ENCODE data around the gene PSMD3.

PSMD3 gene

DNA sequence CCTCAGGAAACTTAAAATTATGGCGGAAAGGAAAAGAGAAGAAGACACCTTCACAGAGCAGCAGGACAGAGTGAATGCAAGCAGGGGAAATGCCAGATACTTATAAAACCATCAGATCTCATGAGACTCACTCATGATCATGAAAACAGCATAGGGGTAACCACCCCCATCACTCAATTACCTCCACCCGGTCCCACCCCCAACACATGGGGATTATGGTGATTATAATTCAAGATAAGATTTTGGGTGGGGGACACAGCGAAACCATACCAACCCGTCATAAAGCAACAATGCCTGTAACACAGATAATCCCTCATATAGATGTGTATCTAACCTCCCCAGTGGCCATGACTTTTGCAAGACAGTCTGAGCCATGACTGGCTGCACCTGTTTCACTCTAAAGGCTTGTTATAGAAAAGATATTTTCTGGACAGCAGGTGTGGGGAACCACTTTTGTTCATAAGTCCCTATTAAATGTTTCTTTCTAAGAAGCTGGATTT is 24.8 kb upstream of the PSMD3 start:
- in situ Hi-C loops (cut with MboI; ENCODE audit: low sequenced_read_pairs): no loop called here

DNA sequence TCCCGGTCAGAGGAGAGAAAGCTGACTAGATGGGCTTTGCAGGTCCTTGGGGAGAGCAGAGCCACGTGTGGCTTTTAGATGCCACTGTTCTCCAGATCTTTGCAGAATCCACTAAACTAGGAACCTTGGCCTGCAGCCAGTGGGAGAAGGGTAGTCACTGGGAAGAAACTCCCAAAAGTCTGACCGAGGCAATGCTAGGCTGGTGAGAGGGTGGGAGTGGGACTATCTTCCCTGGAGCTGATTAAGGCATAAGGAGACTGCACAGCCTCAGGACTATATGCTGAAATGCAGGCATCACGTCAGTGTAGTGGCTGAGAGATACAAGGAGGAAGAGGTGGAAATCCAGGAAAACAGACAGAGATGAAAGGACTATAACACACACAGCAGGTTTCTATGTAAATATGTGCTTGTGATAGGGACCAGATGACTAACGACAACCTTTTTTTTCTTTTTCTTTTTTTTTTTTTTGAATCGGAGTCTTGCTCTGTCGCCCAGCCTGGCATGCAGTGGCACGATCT is 20.0 kb upstream of the PSMD3 start:
- in situ Hi-C loops (cut with MboI; ENCODE audit: low sequenced_read_pairs): no loop called here

DNA sequence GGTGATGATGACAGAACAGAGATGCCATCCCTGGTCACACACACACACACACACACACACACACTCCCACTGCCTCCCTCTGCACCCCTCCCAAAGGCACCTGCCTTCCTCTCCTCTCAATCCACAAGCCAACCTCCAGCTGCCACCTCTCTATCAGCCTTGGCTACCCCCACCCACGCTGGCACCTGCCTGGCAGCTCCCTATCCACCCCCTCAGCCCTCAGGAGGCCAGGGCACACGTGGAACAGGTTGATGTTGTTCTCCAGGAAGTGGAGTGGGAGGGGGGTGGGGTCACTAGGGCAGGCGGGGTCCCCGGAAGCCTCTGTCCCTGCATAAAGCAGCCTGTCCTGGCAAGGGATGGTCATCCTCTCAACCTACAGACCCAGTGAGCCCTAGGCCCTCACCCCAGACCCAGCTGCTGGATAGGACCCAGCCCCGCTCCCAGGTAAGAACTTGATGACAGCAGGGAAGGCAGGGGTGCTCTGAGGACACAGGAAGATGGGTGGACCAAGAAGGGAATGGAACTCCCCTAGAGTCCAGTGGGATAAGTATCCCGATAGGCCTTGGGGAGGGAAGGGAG is 17.9 kb upstream of the PSMD3 start, which contains the start of gene GSDMA:
Gene GSDMA (plus strand): TSS at position 363 of the 579 bp plus-strand sequence. CDS start 2,684 bp downstream, outside the sequence.
- in situ Hi-C loops (cut with MboI; ENCODE audit: low sequenced_read_pairs): no loop called here

DNA sequence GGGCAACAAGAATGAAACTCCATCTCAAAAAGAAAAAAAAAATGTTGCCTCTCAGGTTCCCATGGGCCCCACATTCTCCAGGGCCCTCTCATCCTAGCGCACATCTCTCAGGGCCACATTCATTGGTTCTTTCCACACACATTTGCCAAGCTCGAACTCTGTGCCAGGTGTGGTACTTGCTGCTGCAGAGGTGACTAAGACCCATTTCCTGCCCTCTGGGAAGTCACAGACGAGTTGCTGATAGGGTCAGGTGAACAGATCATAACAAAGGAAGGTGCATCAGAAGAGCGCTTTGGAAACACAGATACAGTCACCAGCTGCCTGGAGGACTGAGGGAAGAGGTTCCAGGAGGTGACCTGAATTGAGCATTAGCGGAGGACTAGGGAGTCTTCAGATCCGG is 16.8 kb upstream of the PSMD3 start:
- in situ Hi-C loops (cut with MboI; ENCODE audit: low sequenced_read_pairs): no loop called here

DNA sequence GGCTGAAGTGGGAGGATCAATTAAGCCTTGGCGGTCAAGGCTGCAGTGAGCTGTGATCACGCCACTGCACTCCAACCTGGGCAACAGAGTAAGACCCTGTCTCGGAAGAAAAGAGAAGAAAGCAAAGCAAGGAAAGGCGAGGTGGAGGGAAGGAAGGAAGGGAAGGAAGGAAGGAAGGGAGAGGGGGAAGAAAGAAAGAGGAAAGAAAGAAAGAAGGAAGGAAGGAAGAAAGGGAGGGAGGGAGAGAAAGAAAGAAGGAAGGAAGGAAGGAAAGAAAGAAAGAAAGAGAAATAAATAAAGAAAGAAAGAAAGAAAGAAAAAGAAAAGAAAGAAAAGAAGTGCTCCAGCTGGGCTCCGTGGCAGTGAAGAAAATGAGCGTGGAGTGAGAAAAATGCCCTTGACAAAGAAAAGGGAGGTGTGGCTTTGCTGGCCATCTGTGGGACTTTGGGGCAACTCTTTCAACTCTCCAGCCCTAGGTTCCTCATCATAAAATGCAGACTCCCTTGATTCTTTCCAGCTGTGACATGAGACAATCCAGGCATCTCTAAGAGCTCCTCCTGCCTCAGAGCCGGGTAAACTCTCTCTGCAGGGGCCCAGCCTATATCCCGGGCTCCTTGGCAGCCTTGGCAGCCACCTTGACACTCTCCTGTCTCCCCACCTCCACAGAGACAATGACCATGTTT is 15.4 kb upstream of the PSMD3 start:
- in situ Hi-C loops (cut with MboI; ENCODE audit: low sequenced_read_pairs): no loop called here

DNA sequence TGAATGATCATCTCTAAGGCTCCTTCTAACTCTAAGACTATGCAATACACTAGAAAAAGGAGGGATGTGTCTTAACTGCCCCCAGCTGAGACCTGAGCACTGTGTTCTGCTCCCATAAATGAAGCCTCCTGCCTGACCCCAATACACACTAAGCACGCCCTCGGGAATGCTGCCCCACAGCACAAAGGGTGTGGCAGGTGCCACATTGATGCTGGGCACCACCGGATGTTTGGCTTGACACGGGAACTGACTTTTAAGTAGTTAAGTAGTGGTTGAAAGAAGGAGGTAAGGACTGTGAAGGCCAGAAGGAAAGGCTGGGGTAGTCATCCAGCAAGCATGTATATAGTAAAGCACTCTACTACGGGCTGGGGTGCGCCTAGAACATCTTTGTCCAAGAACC is 13.8 kb upstream of the PSMD3 start:
- in situ Hi-C loops (cut with MboI; ENCODE audit: low sequenced_read_pairs): no loop called here

DNA sequence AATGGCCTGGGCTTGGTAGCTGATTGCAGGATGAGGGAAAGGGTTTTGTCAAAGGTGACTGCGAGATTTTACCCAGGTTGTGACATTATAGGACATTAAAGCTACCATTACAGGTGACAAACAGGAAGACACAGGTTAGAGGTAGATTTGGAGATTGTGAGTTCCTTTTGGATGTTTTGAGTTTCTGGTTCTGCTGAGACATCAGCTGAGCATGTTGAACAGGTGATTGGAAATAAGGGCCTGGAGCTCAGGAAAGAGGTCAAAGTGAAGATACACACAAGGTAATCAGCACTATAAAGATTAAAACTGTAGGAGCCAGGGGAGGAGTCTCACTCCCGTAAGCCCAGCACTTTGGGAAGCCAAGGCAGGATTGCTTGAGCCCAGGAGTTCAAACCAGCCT is 11.8 kb upstream of the PSMD3 start:
- in situ Hi-C loops (cut with MboI; ENCODE audit: low sequenced_read_pairs): no loop called here

DNA sequence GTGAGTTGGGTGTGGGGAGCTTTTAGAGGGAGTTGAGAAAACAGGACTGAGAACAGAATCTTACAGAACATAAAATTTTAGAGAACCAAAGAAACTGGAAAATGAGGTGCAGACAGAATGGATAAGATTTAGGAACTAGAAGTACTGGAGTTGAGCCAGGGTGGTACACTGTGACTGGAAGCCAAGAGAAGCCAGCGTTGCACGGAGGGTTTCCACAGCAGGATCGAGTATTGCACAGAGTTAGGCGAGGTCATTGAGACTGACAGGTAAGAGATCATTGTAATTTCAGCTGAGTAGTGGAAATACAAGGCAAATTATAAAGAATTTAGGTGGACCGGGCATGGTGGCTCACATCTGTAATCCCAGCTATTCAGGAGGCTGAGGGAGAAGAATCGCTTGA is 11.2 kb upstream of the PSMD3 start:
- in situ Hi-C loops (cut with MboI; ENCODE audit: low sequenced_read_pairs): no loop called here

DNA sequence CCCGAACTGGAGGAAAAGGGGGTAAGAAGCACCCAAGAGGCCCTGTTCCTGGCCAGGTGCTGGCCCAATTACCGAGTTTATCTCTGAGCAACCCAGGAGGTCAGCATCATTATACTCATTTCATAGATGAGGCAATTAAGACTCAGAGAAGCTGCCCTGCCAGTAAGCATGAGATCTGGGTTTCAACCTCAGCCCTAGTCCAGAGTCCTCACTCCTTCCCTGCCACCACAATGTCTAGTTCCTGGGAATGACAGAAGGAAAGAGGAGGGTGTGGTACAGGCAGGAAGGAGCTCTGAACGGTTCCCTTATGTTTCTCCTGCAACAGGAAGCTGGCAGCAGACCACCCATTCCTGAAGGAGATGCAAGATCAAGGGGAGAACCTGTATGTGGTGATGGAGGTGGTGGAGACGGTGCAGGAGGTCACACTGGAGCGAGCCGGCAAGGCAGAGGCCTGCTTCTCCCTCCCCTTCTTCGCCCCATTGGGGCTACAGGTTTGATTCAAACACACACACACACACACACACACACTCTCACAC is 10.4 kb upstream of the PSMD3 start:
- in situ Hi-C loops (cut with MboI; ENCODE audit: low sequenced_read_pairs): no loop called here

DNA sequence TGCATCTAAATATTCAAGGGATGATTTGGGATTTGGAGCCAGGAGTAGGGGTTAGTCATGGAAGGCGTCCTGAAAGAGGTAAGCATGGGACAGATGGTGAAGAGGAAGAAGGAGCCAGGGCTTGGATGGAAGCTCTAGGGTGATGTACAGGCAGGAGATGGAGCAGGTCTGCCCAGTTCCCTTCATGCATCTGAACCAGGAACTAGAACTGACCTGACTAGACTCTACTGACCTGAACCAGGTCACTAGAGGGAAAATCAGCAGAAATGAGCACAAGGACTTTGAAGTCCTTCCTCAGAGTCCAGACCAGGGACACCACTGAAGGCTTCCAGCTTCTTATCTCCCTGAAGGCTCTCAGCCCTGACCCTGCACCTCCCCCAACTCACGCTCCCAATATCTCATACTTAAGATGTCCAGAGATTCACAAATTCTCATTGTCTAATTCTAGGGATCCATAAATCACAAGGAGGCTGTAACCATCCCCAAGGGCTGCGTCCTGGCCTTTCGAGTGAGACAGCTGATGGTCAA is 9.5 kb upstream of the PSMD3 start:
- in situ Hi-C loops (cut with MboI; ENCODE audit: low sequenced_read_pairs): no loop called here

DNA sequence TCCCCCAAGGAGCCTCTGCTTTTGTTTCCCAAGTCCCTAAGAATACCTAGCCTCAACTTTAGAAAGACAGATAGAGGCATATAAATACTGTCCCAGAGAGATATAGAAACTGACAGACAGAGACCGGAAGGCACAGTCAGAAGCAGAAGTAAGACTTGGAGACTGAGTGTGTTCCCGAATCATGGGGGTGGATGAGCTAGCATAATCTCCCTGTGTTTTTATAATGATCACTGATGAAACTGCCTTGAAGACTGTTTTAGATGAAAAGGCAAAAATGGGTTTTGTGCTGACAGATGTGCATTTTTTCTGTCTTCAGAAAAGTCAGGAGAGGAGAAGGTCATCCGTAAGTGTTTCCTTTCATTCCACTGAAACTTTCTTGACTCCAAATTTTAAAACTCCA is 8.3 kb upstream of the PSMD3 start:
- in situ Hi-C loops (cut with MboI; ENCODE audit: low sequenced_read_pairs): no loop called here

DNA sequence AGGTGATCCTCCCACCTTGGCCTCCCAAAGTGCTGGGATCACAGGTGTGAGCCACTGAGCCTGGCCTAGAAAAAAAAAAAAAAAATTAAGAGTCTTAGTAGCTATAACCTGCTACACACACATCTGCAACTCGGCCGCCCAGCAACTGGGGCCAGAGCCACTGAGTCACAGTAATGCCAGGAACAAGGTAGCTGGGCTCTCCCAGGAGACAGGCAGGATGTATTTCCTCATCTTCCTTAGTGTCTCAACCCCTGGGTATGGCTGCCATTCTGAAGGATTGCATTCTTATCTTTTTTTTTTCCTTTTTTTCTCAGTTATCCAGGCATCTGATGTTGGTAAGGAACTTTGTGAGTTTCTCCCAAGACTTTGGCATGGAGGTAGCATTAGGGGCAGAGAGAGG is 7.1 kb upstream of the PSMD3 start:
- in situ Hi-C loops (cut with MboI; ENCODE audit: low sequenced_read_pairs): no loop called here

DNA sequence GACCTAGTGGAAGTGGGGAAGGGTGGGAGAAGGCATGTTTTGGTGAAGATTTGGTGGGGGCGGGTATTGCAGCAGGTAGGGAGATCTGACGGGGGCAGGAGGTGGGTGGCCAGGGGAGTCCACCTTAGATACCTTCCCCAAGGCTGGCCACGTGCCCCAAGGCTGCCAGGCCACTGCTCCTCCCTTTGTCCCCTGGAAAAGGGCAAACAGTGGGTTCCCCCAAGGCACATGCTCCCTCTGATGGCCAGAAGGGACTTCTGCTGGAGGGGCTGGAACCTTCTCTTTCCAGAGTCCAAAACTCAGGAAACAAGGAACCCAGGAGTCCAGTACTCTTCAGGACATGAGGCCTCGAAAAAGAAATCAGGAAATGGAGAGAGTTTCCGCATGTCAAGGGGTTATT is 6.2 kb upstream of the PSMD3 start:
- in situ Hi-C loops (cut with MboI; ENCODE audit: low sequenced_read_pairs): no loop called here

DNA sequence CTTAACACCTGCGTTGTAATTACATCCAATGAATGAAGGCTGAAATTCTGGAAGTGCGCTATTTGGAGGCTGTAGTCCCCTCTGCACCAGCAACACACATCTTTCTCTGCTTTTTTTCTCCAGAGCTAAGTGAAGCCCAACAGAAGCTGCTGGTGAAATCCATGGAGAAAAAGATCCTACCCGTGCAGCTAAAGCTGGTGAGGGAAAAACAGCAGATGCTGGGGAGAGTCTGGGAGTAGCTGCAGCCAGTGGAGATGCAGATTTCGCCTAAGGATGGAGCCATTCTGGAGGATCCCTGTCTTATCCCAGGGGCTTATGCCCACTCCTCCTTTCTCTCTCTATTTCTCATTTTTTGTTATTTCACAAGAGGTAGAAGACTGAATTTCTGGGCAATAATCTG is 4.8 kb upstream of the PSMD3 start:
- in situ Hi-C loops (cut with MboI; ENCODE audit: low sequenced_read_pairs): no loop called here

DNA sequence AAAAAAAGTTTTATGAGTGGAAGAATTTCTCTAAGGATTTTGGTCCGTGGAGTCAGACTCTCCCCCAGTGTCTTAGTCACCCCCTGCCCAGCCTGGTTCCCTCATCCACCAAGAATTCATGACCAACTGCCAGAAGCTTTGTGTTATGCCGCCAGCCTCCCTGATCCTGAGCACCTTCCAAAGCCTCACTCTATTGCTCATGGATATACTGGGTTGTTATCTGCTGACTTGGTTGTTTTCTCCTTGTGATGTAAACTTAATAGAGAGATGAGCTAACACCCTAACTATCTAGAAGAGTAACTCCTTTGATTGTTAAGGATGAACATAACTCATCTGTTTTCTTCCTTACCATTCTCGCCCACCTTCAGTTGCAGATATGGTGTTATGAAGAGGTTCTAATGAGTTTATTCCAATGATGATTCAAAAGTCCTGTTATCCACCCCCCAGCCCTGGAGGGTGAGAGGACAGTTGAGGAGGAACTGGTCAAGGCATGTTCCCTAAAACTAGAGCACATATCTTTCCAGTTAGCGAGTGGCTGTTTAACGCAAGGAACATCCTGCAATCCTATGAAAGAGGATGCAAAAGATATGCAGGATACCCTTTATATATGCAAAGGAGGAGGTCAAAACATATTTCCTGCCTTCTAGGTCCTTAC is 1.5 kb upstream of the PSMD3 start:
- in situ Hi-C loops (cut with MboI; ENCODE audit: low sequenced_read_pairs): no loop called here

DNA sequence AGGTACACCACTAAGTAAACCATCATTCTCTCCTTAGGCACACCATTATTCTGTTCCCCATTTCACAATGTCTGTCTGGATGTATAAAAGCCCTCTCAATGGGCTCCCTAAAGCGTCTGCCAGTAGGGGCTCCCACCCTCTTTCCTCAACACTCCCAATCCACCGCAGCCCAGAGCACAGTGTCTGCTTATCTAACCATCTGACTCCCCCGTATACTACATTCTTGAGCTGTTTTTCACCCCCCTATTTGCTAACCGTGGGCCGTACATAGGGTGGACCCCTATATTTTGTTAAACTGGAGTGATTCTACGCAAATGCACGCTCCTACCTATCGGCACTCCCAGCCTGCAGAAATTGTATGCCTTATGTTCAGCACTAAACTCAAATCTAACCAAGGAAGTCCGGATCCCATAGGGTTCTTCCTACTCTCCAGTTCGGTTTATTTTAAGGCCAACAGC is 685 bp upstream of the PSMD3 start:
- in situ Hi-C loops (cut with MboI; ENCODE audit: low sequenced_read_pairs): no loop called here

DNA sequence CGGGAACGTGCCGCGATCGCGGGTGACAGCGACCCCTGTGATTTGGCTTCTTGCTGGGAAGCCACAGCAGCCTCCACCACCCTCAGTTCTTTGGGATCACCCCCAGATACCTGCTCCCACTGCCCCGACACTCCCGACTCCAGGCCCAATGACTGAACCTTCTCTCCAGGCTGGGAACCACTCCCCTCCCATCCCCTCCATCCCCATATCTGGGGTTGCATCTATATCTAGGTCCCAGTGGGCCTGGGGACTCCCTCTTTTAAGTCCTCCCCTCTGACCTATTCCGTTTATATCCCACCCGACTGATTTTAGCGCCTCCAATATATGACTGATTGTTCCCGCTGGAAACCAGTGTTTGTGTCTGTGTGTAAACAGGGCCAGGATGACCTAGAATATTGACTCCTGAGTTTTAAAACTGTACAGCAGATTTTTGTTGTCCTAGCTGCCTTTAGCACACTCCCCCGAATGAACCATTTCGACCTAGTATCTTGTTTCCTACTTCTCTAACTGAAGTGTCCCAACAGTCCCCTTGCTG is 667 bp downstream of the PSMD3 start:
- in situ Hi-C loops (cut with MboI; ENCODE audit: low sequenced_read_pairs): no loop called here

DNA sequence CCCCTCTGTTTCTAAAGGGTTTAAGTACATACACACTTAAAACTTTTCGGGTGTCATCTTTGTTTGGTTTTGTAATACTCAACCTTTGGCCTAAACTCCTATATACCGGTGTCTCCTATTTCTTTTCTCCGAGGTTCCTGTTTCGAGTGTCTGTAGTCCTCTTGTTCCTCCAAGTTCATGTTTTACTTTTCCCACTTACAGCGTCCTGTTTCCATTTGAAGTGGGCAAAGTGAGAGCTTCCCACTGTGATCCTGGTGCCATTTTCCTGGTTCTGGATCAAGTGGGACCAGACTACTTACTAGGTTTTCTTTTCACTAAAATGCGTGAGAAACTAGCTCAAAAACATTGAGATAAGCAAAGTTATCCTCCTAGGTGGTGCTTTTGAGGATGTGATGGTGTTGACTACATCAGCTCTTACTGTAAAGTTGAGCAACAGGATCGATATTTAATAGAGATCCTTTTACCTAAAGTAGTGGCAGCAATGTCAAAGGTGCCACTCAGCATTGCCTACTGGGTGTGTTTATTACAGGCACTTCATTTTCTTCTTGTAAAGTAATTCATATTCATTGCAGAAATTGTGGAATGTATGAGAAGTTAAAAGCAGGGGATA is 1.3 kb downstream of the PSMD3 start:
- in situ Hi-C loops (cut with MboI; ENCODE audit: low sequenced_read_pairs): no loop called here

DNA sequence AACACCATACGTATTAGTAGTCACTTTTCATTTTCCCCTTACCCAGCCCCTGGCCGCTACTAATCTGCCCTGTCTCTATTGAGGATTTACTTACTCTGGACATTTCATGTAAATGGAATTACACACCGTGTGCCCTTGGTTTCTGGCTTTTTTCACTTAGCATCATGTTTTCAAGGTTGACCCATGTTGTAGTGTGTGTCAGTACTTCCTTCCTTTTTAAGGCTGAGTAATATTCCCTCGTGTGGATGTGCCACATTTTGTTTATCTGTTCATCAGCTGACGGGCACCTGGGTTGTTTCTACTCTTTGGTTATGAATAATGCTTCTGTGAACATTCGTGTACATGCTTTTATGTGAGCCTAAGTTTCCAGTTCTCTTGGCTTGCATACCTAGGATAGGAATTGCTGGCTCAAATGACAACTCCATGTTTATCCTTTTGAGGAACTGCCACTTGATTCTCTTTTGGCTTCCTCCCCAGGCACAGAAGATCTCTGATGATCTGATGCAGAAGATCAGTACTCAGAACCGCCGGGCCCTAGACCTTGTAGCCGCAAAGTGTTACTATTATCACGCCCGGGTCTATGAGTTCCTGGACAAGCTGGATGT is 7.7 kb downstream of the PSMD3 start:
- in situ Hi-C loops (cut with MboI; ENCODE audit: low sequenced_read_pairs): no loop called here

DNA sequence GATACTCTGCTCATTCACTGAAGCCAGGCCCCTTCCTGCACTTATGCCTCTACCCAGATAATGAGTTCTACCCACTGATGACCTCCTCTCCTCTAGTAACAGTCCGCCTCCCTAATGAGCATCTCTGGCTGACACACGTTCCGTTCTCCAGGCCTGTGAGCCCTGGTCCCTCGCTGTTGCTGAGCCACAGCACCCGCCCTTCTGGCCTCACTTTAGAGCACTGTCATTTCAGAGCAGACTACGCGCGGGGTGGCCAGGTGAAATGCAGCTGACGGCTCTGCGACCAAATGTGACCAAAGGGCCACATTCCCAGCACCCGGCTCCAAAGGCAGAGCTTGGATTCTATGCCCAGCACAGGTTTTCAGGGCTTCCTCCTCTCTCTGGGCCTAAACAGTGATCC is 13.8 kb downstream of the PSMD3 start:
- in situ Hi-C loops (cut with MboI; ENCODE audit: low sequenced_read_pairs): no loop called here

Measured in HL-60/S4 treated with phorbol 12-myristate 13-acetate at 8.2 ng/mL for 4 days and 3 days (cell line).